ENCODE results near the gene MTHFR.

The MTHFR gene

GRCh38 chr1:11759791-11760190 is 46.0 kb downstream of the MTHFR start:
- DNase-seq (ENCODE audit: low spot score) = no peak

GRCh38 chr1:11757047-11757446 is 48.7 kb downstream of the MTHFR start:
- DNase-seq (ENCODE audit: low spot score) = no peak

GRCh38 chr1:11753555-11754208 is 52.1 kb downstream of the MTHFR start:
- DNase-seq (ENCODE audit: low spot score) = no peak

- DNase-seq (ENCODE audit: low spot score) = no peak
These were observed 53.2 kb downstream of the MTHFR start for GRCh38 chr1:11752359-11753088.

GRCh38 chr1:11751087-11751486 is 54.7 kb downstream of the MTHFR start:
- no peak for DNase-seq (ENCODE audit: low spot score)

GRCh38 chr1:11749996-11750395 is 55.8 kb downstream of the MTHFR start:
- DNase-seq (ENCODE audit: low spot score) = no peak

- peak; percentile 76 for DNase-seq (ENCODE audit: low spot score)
These were observed 56.5 kb downstream of the MTHFR start for GRCh38 chr1:11749203-11749689.

- DNase-seq (ENCODE audit: low spot score) = no peak
These were observed 57.2 kb downstream of the MTHFR start for GRCh38 chr1:11748294-11749202.

GRCh38 chr1:11746795-11747487 is 58.8 kb downstream of the MTHFR start:
- DNase-seq (ENCODE audit: low spot score) = no peak

- no peak for DNase-seq (ENCODE audit: low spot score)
These were observed 59.7 kb downstream of the MTHFR start for GRCh38 chr1:11746092-11746491.

GRCh38 chr1:11744287-11744686 is 61.5 kb downstream of the MTHFR start:
- no peak for DNase-seq (ENCODE audit: low spot score)

GRCh38 chr1:11741919-11742558 is 63.7 kb downstream of the MTHFR start:
- peak; percentile 72 for DNase-seq (ENCODE audit: low spot score)

- DNase-seq (ENCODE audit: low spot score) = no peak
These were observed 64.3 kb downstream of the MTHFR start for GRCh38 chr1:11741482-11741881.

- DNase-seq (ENCODE audit: low spot score) = no peak
These were observed 65.2 kb downstream of the MTHFR start for GRCh38 chr1:11740258-11741192.

- DNase-seq (ENCODE audit: low spot score) = no peak
These were observed 67.0 kb downstream of the MTHFR start for GRCh38 chr1:11738783-11739182.

GRCh38 chr1:11738096-11738495 is 67.7 kb downstream of the MTHFR start:
- no peak for DNase-seq (ENCODE audit: low spot score)

GRCh38 chr1:11736746-11737639 is 68.8 kb downstream of the MTHFR start:
- peak; percentile 41 for DNase-seq (ENCODE audit: low spot score)

GRCh38 chr1:11735854-11736745 is 69.7 kb downstream of the MTHFR start, which contains the start of gene AGTRAP:
AGTRAP (plus strand) TSS chr1:11736136; CDS start chr1:11736209, 73 bp downstream.
- DNase-seq (ENCODE audit: low spot score) = peak; percentile 94
